Neuronal stem cell (in vitro differentiated cells): ENCODE data around the gene TBC1D19.
"Not testable (repeated sequence)": the region's sequence is repeated elsewhere in the genome, so short reads cannot be mapped to it uniquely, and the experiment has no call there.

ENCODE experiments used
- DNase-seq: peaks from one replicate; pipeline ENCODE4 v3.0.0-alpha.2; 2013; ENCODE audit warnings: low spot score
- H2AFZ ChIP-seq: one replicate; pipeline ENCODE4 v1.6.1; 2013; ENCODE audit warnings: mild to moderate bottlenecking, low read length, inconsistent platforms
- H2AK5ac ChIP-seq: 2 replicates; pipeline ENCODE4 v1.6.1; 2013; ENCODE audit warnings: low read depth, mild to moderate bottlenecking, inconsistent platforms, low read length, moderate library complexity, mixed read lengths
- H2BK120ac ChIP-seq: 2 replicates; pipeline ENCODE4 v1.6.1; 2013; ENCODE audit warnings: low read depth, mild to moderate bottlenecking, inconsistent platforms, low read length, moderate library complexity, mixed read lengths
- H2BK12ac ChIP-seq: one replicate; pipeline ENCODE4 v1.6.1; 2013; ENCODE audit warnings: low read length, inconsistent platforms
- H2BK15ac ChIP-seq: 2 replicates; pipeline ENCODE4 v1.6.1; 2013; ENCODE audit warnings: mild to moderate bottlenecking, low read length, inconsistent platforms, mixed read lengths
- H2BK5ac ChIP-seq: one replicate; pipeline ENCODE4 v1.6.1; 2013; ENCODE audit warnings: inconsistent platforms, mild to moderate bottlenecking, low read length, moderate library complexity
- H3K14ac ChIP-seq: one replicate; pipeline ENCODE4 v1.6.1; 2013; ENCODE audit warnings: low read length, inconsistent platforms
- H3K18ac ChIP-seq: 2 replicates; pipeline ENCODE4 v1.6.1; 2013; ENCODE audit warnings: low read length, inconsistent platforms
- H3K23ac ChIP-seq: 2 replicates; pipeline ENCODE4 v1.6.1; 2013; ENCODE audit warnings: low read depth, mild to moderate bottlenecking, mixed read lengths, low read length, inconsistent platforms; ENCODE audit not compliant: poor library complexity
- H3K27ac ChIP-seq: replicated peaks from 3 replicates; pipeline ENCODE4 v1.5.1; 2013; ENCODE audit warnings: low read length, inconsistent platforms
- H3K27me3 ChIP-seq, 3 experiments: 2 replicates each; pipeline ENCODE4 v1.6.1; 2013; ENCODE audit warnings: low read length in 3 of 3, mild to moderate bottlenecking in 2 of 3, inconsistent platforms in 1 of 3, low read depth in 1 of 3, mixed read lengths in 1 of 3, moderate library complexity in 1 of 3; ENCODE audit not compliant: control insufficient read depth in 3 of 3, insufficient read depth in 3 of 3
- H3K36me3 ChIP-seq, 2 donors: replicated peaks in 1 of 2; 2 replicates each; pipeline ENCODE4 v1.6.1; 2013; ENCODE audit warnings: low read length in 2 of 2; ENCODE audit not compliant: control insufficient read depth in 2 of 2, insufficient read depth in 2 of 2
- H3K4ac ChIP-seq: 2 replicates; pipeline ENCODE4 v1.6.1; 2013; ENCODE audit warnings: inconsistent platforms, mild to moderate bottlenecking, low read length, moderate library complexity
- H3K4me1 ChIP-seq, 2 donors: 1 replicate in 1 of 2; 2 replicates in 1 of 2; pipeline ENCODE4 v1.6.1; 2013; ENCODE audit warnings: low read length in 2 of 2, low read depth in 1 of 2; ENCODE audit not compliant: control insufficient read depth in 2 of 2, insufficient read depth in 1 of 2
- H3K4me2 ChIP-seq: one replicate; pipeline ENCODE4 v1.6.1; 2013; ENCODE audit warnings: mild to moderate bottlenecking, low read length, inconsistent platforms; ENCODE audit not compliant: insufficient read depth, poor library complexity, severe bottlenecking
- H3K4me3 ChIP-seq, 2 donors: 2 replicates each; pipeline ENCODE4 v1.5.1; 2013; ENCODE audit warnings: low read length in 2 of 2, mild to moderate bottlenecking in 2 of 2, inconsistent platforms in 1 of 2, moderate library complexity in 1 of 2
- H3K79me1 ChIP-seq: one replicate; pipeline ENCODE4 v1.6.1; 2013; ENCODE audit warnings: low read depth, mild to moderate bottlenecking, inconsistent platforms, low read length, moderate library complexity
- H3K9ac ChIP-seq: one replicate; pipeline ENCODE4 v1.6.1; 2013; ENCODE audit warnings: mild to moderate bottlenecking, low read depth, low read length, inconsistent platforms; ENCODE audit not compliant: poor library complexity
- H3K9me3 ChIP-seq, 2 donors: replicated peaks in 1 of 2; 2 replicates each; pipeline versions ENCODE3 to v1.6.1; 2013; ENCODE audit warnings: low read length in 2 of 2, mild to moderate bottlenecking in 2 of 2, inconsistent platforms in 1 of 2, low read depth in 1 of 2, mixed read lengths in 1 of 2, moderate library complexity in 1 of 2; ENCODE audit not compliant: control insufficient read depth in 2 of 2, insufficient read depth in 1 of 2
- H4K8ac ChIP-seq: one replicate; pipeline ENCODE4 v1.6.1; 2013; ENCODE audit warnings: low read depth, mild to moderate bottlenecking, inconsistent platforms, low read length, moderate library complexity
- H4K91ac ChIP-seq: one replicate; pipeline ENCODE4 v1.6.1; 2013; ENCODE audit warnings: low read length, low read depth, mild to moderate bottlenecking, inconsistent platforms; ENCODE audit not compliant: poor library complexity
- WGBS, 2 donors: extraction: QIAGEN DNeasy Blood & Tissue Kit; methylation state at CpG; one replicate each; pipeline ENCODE4 v1.1.7; 2013; ENCODE audit warnings: missing lambda C conversion rate in 2 of 2, mixed read lengths in 1 of 2; ENCODE audit not compliant: insufficient read length in 2 of 2, insufficient replicate concordance in 1 of 2; ENCODE audit errors: extremely low coverage in 2 of 2; 5-methylcytosine and 5-hydroxymethylcytosine counted together

The TBC1D19 gene

DNA sequence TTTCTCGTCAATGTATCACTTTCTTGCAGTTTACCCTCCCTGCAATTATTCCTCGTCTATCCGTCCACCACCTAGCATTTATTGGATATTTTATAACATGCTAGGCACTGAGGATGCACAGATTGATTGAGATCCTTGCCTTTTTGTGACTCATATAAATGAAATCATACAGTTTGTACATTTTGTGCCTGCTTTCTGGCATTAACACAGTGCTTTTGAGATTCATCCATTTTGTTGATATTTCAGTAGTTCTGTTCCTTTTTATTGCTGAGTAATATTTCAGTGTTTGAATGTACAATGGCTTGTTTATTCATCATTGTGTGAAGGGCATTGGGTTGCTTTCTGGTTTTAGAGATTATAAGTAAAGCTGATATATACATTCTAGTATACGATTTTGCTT lies 841 bp downstream of the TBC1D19 start:
- peak overlapping the region; percentile 70 to 92 for H3K4me3 ChIP-seq
- H3K23ac ChIP-seq: no peak overlapping the region
- H4K91ac ChIP-seq: no peak overlapping the region
- H2BK15ac ChIP-seq: no peak overlapping the region
- H3K4me2 ChIP-seq: peak overlapping the region; percentile 57
- H3K36me3 ChIP-seq: no peaks in the 10 kb centered on the region
- H2BK120ac ChIP-seq: no peak overlapping the region
- no peak overlapping the region for H3K14ac ChIP-seq
- DNase-seq: no peak
- H3K27me3 ChIP-seq: peaks cover 0 to 1% (median 0%) of the 10 kb centered on the region in 3 experiments
- H3K27ac ChIP-seq: no peak overlapping the region
- no peak overlapping the region for H3K9ac ChIP-seq
- no peak overlapping the region for H4K8ac ChIP-seq
- H3K4ac ChIP-seq: no peak overlapping the region
- H2BK12ac ChIP-seq: no peak overlapping the region
- no peaks in the 10 kb centered on the region for H3K9me3 ChIP-seq
- no peaks in the 10 kb centered on the region for H3K79me1 ChIP-seq
- no CpG with 5 or more reads among the region's 4 CpGs for WGBS, 2 donors
- no peak overlapping the region for H3K18ac ChIP-seq
- H3K4me1 ChIP-seq: peaks cover 0 to 5% of the 10 kb centered on the region in 2 donors
- H2AFZ ChIP-seq: peak overlapping the region; percentile 84
- no peak overlapping the region for H2AK5ac ChIP-seq
- H2BK5ac ChIP-seq: no peak overlapping the region

DNA sequence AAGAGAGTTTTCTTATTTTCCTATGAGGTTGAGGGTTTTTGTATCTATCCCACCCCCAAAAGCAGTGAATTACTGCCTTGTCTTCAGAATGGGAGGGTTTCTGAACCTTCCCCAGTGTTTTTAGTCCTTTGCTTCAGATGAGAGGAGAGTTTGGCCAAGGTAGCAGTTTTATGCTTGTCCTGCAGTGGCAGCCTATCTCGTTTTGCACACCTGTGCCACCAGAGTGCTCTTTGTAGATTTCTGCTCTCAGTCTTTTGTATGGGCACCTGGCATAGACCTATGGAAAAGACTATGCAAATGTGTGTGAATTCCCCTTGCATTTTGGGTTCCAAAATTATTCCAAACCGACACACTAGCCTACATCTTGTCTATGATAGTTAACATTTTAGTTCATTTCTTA lies 5.8 kb downstream of the TBC1D19 start:
- no peak overlapping the region for H2BK120ac ChIP-seq
- no peak overlapping the region for H3K23ac ChIP-seq
- H3K27me3 ChIP-seq: no peaks in the 10 kb centered on the region
- H3K4ac ChIP-seq: no peak overlapping the region
- no peak overlapping the region for H4K8ac ChIP-seq
- no peak overlapping the region for H4K91ac ChIP-seq
- H3K14ac ChIP-seq: no peak overlapping the region
- H3K9me3 ChIP-seq: no peaks in the 10 kb centered on the region
- no peak for DNase-seq
- no peak overlapping the region for H3K27ac ChIP-seq
- no peaks in the 10 kb centered on the region for H3K79me1 ChIP-seq
- H2BK15ac ChIP-seq: no peak overlapping the region
- no peak overlapping the region for H2BK12ac ChIP-seq
- no peak overlapping the region for H2AFZ ChIP-seq
- H3K4me3 ChIP-seq: no peak overlapping the region
- no CpG with 5 or more reads among the region's 2 CpGs for WGBS, 2 donors
- no peaks in the 10 kb centered on the region for H3K4me1 ChIP-seq
- no peak overlapping the region for H3K4me2 ChIP-seq
- H2AK5ac ChIP-seq: no peak overlapping the region
- no peak overlapping the region for H3K9ac ChIP-seq
- no peak overlapping the region for H2BK5ac ChIP-seq
- H3K36me3 ChIP-seq: no peaks in the 10 kb centered on the region
- no peak overlapping the region for H3K18ac ChIP-seq

DNA sequence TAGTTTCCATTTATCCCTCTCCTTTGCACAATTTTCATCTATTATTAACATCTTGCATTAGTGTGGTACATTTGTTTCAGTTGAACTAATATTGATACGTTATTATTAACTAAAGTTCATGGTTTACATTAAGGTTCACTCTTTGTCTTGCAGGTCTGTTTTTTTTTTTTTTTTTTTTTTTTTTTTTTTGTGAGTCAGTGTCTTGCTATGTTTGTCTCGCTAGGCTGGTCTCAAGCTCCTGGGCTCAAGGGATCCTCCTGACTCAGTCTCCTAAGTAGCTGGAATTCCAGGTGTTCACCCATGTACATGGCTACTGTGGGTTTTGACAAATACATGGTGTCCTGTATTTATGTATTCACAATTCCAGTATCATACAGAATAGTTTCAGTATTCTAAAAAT lies 6.8 kb downstream of the TBC1D19 start:
- Histone ChIP-seq H3K9ac (no peak overlapping the region), H2BK120ac (no peak overlapping the region), H3K4me2 (no peak overlapping the region), H3K79me1 (no peaks in the 10 kb centered on the region), H2BK15ac (no peak overlapping the region), H3K27me3 (no peaks in the 10 kb centered on the region), H3K18ac (no peak overlapping the region), H3K36me3 (no peaks in the 10 kb centered on the region), H3K4me1 (no peaks in the 10 kb centered on the region), H4K8ac (no peak overlapping the region), H2AK5ac (no peak overlapping the region), H3K23ac (no peak overlapping the region), H3K14ac (no peak overlapping the region), H4K91ac (no peak overlapping the region), H3K4ac (no peak overlapping the region), H2BK12ac (no peak overlapping the region), H2AFZ (no peak overlapping the region), H3K4me3 (no peak overlapping the region), H2BK5ac (no peak overlapping the region), H3K9me3 (no peaks in the 10 kb centered on the region), H3K27ac (no peak overlapping the region)
- WGBS, 2 donors: no CpG with 5 or more reads among the region's 2 CpGs
- DNase-seq: no peak

DNA sequence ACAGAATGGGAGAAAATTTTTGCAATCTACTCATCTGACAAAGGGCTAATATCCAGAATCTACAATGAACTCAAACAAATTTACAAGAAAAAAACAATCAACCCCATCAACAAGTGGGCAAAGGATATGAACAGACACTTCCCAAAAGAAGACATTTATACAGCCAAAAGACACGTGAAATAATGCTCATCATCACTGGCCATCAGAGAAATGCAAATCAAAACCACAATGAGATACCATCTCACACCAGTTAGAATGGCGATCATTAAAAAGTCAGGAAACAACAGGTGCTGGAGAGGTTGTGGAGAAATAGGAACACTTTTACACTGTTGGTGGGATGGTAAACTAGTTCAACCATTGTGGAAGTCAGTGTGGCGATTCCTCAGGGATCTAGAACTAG lies 9.7 kb downstream of the TBC1D19 start:
- H2BK12ac ChIP-seq, H3K23ac ChIP-seq, H3K4me1 ChIP-seq, H4K8ac ChIP-seq, DNase-seq, H3K9ac ChIP-seq, H3K14ac ChIP-seq, H4K91ac ChIP-seq, H3K79me1 ChIP-seq, H3K4ac ChIP-seq, H3K18ac ChIP-seq, H2BK15ac ChIP-seq, H3K4me3 ChIP-seq, H2BK5ac ChIP-seq, H2BK120ac ChIP-seq, H2AFZ ChIP-seq, H3K36me3 ChIP-seq, H2AK5ac ChIP-seq, H3K9me3 ChIP-seq, H3K4me2 ChIP-seq, H3K27ac ChIP-seq, H3K27me3 ChIP-seq: not testable (repeated sequence)
- WGBS, 2 donors: no CpG with 5 or more reads among the region's 3 CpGs
